SU-DHL-6 (cell line): ENCODE measurements around the gene SH3TC2.

Experiments
- EZH2phosphoT487 ChIP-seq: fragments of 200-600 bp; sonication (generic), shearing (Covaris generic); conservative IDR thresholded peaks from 2 replicates; pipeline ENCODE4 v1.6.1; 2018; ENCODE audit warnings: mild to moderate bottlenecking, antibody characterized with exemption, low read length, moderate library complexity, mixed read lengths
- TF ChIP-seq, protein P1 (sequence below): fragments of 200-600 bp; sonication (generic); IDR thresholded peaks from one replicate; pipeline ENCODE4 v1.5.1; 2017; ENCODE audit warnings: antibody characterized with exemption, mild to moderate bottlenecking, low read length, moderate library complexity; ENCODE audit not compliant: insufficient read depth, poor library complexity, severe bottlenecking

- TF ChIP-seq, protein P1, sequence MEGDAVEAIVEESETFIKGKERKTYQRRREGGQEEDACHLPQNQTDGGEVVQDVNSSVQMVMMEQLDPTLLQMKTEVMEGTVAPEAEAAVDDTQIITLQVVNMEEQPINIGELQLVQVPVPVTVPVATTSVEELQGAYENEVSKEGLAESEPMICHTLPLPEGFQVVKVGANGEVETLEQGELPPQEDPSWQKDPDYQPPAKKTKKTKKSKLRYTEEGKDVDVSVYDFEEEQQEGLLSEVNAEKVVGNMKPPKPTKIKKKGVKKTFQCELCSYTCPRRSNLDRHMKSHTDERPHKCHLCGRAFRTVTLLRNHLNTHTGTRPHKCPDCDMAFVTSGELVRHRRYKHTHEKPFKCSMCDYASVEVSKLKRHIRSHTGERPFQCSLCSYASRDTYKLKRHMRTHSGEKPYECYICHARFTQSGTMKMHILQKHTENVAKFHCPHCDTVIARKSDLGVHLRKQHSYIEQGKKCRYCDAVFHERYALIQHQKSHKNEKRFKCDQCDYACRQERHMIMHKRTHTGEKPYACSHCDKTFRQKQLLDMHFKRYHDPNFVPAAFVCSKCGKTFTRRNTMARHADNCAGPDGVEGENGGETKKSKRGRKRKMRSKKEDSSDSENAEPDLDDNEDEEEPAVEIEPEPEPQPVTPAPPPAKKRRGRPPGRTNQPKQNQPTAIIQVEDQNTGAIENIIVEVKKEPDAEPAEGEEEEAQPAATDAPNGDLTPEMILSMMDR, result no peak
- no peak for TF ChIP-seq EZH2phosphoT487
Observed at GRCh38 chr5:148993283-148993936, 69.5 kb downstream of the SH3TC2 start.
